ENCODE data around the gene P3R3URF.

- TF ChIP-seq, protein P1, sequence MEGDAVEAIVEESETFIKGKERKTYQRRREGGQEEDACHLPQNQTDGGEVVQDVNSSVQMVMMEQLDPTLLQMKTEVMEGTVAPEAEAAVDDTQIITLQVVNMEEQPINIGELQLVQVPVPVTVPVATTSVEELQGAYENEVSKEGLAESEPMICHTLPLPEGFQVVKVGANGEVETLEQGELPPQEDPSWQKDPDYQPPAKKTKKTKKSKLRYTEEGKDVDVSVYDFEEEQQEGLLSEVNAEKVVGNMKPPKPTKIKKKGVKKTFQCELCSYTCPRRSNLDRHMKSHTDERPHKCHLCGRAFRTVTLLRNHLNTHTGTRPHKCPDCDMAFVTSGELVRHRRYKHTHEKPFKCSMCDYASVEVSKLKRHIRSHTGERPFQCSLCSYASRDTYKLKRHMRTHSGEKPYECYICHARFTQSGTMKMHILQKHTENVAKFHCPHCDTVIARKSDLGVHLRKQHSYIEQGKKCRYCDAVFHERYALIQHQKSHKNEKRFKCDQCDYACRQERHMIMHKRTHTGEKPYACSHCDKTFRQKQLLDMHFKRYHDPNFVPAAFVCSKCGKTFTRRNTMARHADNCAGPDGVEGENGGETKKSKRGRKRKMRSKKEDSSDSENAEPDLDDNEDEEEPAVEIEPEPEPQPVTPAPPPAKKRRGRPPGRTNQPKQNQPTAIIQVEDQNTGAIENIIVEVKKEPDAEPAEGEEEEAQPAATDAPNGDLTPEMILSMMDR (IDR thresholded peaks at IDR 0.05; ENCODE audit: low read length) = no peak
- TF ChIP-seq EZH2phosphoT487 (IDR thresholded peaks at IDR 0.05; ENCODE audit: low read length) = no peak
- no peak for TF ChIP-seq EZH2 (optimal IDR thresholded peaks at IDR 0.05; ENCODE audit: low read depth, low read length)
Measured at GRCh38 chr1:46205791-46206190, 29.5 kb upstream of the P3R3URF start.
